ENCODE measurements around the gene OXSM.
A peak's percentile ranks its signal among the peaks of the same experiment; 100 is the strongest.

Gene OXSM

GRCh38 chr3:25789596-25790556 lies at the start of gene OXSM:
OXSM (plus strand) TSS chr3:25790090; CDS start chr3:25791021, 931 bp downstream.
- peak; percentile 69 for DNase-seq

- DNase-seq = no peak
Measured at GRCh38 chr3:25744470-25744869, 45.4 kb upstream of the OXSM start.

- no peak for DNase-seq
Measured at GRCh38 chr3:25747033-25747432, 42.9 kb upstream of the OXSM start.

- DNase-seq = no peak
Measured at GRCh38 chr3:25748189-25748588, 41.7 kb upstream of the OXSM start.

- no peak for DNase-seq
Measured at GRCh38 chr3:25749031-25749581, 40.8 kb upstream of the OXSM start.

- no peak for DNase-seq
Measured at GRCh38 chr3:25751048-25751447, 38.8 kb upstream of the OXSM start.

GRCh38 chr3:25751725-25752124 lies 38.2 kb upstream of the OXSM start:
- DNase-seq = no peak

- no peak for DNase-seq
Measured at GRCh38 chr3:25768851-25769250, 21.0 kb upstream of the OXSM start.

GRCh38 chr3:25775936-25776335 lies 14.0 kb upstream of the OXSM start:
- no peak for DNase-seq

- DNase-seq = no peak
Measured at GRCh38 chr3:25780618-25781017, 9.3 kb upstream of the OXSM start.

GRCh38 chr3:25781145-25781757 lies 8.6 kb upstream of the OXSM start:
- no peak for DNase-seq

- DNase-seq = no peak
Measured at GRCh38 chr3:25781758-25782594, 7.9 kb upstream of the OXSM start.

- no peak for DNase-seq
Measured at GRCh38 chr3:25782636-25782937, 7.3 kb upstream of the OXSM start.

GRCh38 chr3:25782938-25783660 lies 6.8 kb upstream of the OXSM start, which contains the start of gene NGLY1:
NGLY1 (minus strand) TSS chr3:25783443; CDS start chr3:25783390, 53 bp downstream.
- no peak for DNase-seq

GRCh38 chr3:25783661-25784512 lies 6.0 kb upstream of the OXSM start:
- peak; percentile 50 for DNase-seq

- no peak for DNase-seq
Measured at GRCh38 chr3:25784971-25785370, 4.9 kb upstream of the OXSM start.

GRCh38 chr3:25785826-25786225 lies 4.1 kb upstream of the OXSM start:
- no peak for DNase-seq

- no peak for DNase-seq
Measured at GRCh38 chr3:25787689-25788088, 2.2 kb upstream of the OXSM start.

- DNase-seq = no peak
Measured at GRCh38 chr3:25789209-25789595, 688 bp upstream of the OXSM start.

- peak; percentile 34 for DNase-seq
Measured at GRCh38 chr3:25801786-25802185, 11.9 kb downstream of the OXSM start.

- DNase-seq = no peak
Measured at GRCh38 chr3:25803833-25804232, 13.9 kb downstream of the OXSM start.
